HG03354 (cell line): Measurements from ENCODE around the gene SUGCT.
"Not testable (repeated sequence)": the region's sequence is repeated elsewhere in the genome, so short reads cannot be mapped to it uniquely, and the experiment has no call there.

Source experiments
- ATAC-seq: cut with Tn5 transposase; IDR thresholded peaks from one replicate; pipeline ENCODE4 v1.9.1; 2021; ENCODE audit warnings: mild to moderate bottlenecking; ENCODE audit not compliant: unreplicated experiment, poor library complexity, severe bottlenecking

SUGCT gene

GRCh38 chr7:40584667-40585433, 450.0 kb downstream of the SUGCT start:
- no peak for ATAC-seq

- ATAC-seq = no peak
Observed at GRCh38 chr7:40586197-40586596, 451.4 kb downstream of the SUGCT start.

- no peak for ATAC-seq
Observed at GRCh38 chr7:40587419-40587818, 452.6 kb downstream of the SUGCT start.

- no peak for ATAC-seq
Observed at GRCh38 chr7:40595129-40595528, 460.3 kb downstream of the SUGCT start.

- ATAC-seq = no peak
Observed at GRCh38 chr7:40595832-40596231, 461.0 kb downstream of the SUGCT start.

GRCh38 chr7:40597517-40597916, 462.7 kb downstream of the SUGCT start:
- ATAC-seq = no peak

- ATAC-seq = no peak
Observed at GRCh38 chr7:40598915-40599314, 464.1 kb downstream of the SUGCT start.

GRCh38 chr7:40599836-40600235, 465.0 kb downstream of the SUGCT start:
- no peak for ATAC-seq

GRCh38 chr7:40602351-40602750, 467.5 kb downstream of the SUGCT start:
- ATAC-seq = not testable (repeated sequence)

GRCh38 chr7:40604601-40605438, 470.0 kb downstream of the SUGCT start:
- ATAC-seq = peak; percentile 87

GRCh38 chr7:40608321-40609075, 473.7 kb downstream of the SUGCT start:
- ATAC-seq = no peak

GRCh38 chr7:40610461-40610860, 475.7 kb downstream of the SUGCT start:
- ATAC-seq = no peak

GRCh38 chr7:40611095-40611871, 476.5 kb downstream of the SUGCT start:
- no peak for ATAC-seq

- ATAC-seq = no peak
Observed at GRCh38 chr7:40612298-40612697, 477.5 kb downstream of the SUGCT start.

- no peak for ATAC-seq
Observed at GRCh38 chr7:40619647-40620046, 484.8 kb downstream of the SUGCT start.

GRCh38 chr7:40621592-40621998, 486.8 kb downstream of the SUGCT start:
- no peak for ATAC-seq

GRCh38 chr7:40622941-40623501, 488.2 kb downstream of the SUGCT start:
- no peak for ATAC-seq

GRCh38 chr7:40623863-40624262, 489.1 kb downstream of the SUGCT start:
- no peak for ATAC-seq

- ATAC-seq = not testable (repeated sequence)
Observed at GRCh38 chr7:40627361-40627760, 492.6 kb downstream of the SUGCT start.
